Hepatocyte (in vitro differentiated cells): Measurements from ENCODE around the gene FSD1L.

ENCODE experiments used
- CTCF ChIP-seq: fragments of 200-600 bp; sonication (generic); IDR thresholded peaks from 2 replicates; pipeline ENCODE4 v1.5.1; 2016; ENCODE audit warnings: antibody characterized with exemption, mild to moderate bottlenecking; ENCODE audit not compliant: poor library complexity
- EZH2 ChIP-seq: fragments of 200-600 bp; sonication (generic); IDR thresholded peaks from 2 replicates; pipeline ENCODE4 v1.6.1; 2016; ENCODE audit warnings: antibody characterized with exemption, mild to moderate bottlenecking, borderline replicate concordance
- EZH2phosphoT487 ChIP-seq: fragments of 200-600 bp; sonication (generic); IDR thresholded peaks from one replicate; pipeline ENCODE4 v1.6.1; 2018; ENCODE audit warnings: antibody characterized with exemption, mild to moderate bottlenecking, low read depth, moderate library complexity; ENCODE audit not compliant: unreplicated experiment, severe bottlenecking

- no peak for TF ChIP-seq CTCF
- no peak for TF ChIP-seq EZH2phosphoT487
- TF ChIP-seq EZH2, result no peak
Observed at GRCh38 chr9:105452185-105452584, 4.4 kb downstream of the FSD1L start.
